DND-41 (cell line): Measurements from ENCODE around the gene CACNA1H.

Source experiments
- CTCF ChIP-seq: IDR thresholded peaks from 2 replicates; pipeline ENCODE4 v1.5.1; 2012; ENCODE audit warnings: borderline replicate concordance, low read length, moderate library complexity, mild to moderate bottlenecking; ENCODE audit not compliant: poor library complexity, severe bottlenecking; ENCODE audit errors: extremely low read depth
- EZH2 ChIP-seq: IDR thresholded peaks from 3 replicates; pipeline ENCODE4 v1.6.1; 2012; ENCODE audit warnings: borderline replicate concordance, low read depth, mild to moderate bottlenecking, moderate library complexity, low read length, inconsistent platforms; ENCODE audit not compliant: severe bottlenecking

GRCh38 chr16:1212616-1213194 is 59.8 kb downstream of the CACNA1H start:
- TF ChIP-seq CTCF (no peak), EZH2 (no peak)
